Right atrium auricular region (tissue), 2 donors: ENCODE data around the gene GOLIM4. TPM values are rescaled to one million over a fixed set of nuclear protein-coding genes. Genes with fewer than 3 reads are reported as not detected.

ENCODE experiments used
- DNase-seq: peaks from one replicate; pipeline ENCODE4 v3.0.0-alpha.2; 2019; ENCODE audit warnings: low spot score
- H3K27ac ChIP-seq, 2 donors: fragments of 200-600 bp; sonication (generic); 1 replicate in 1 of 2; 2 replicates in 1 of 2; pipeline ENCODE4 v1.5.1; 2016 to 2019
- H3K27me3 ChIP-seq, 2 donors: fragments of 200-600 bp; sonication (generic); one replicate each; pipeline versions ENCODE4 v1.5.1 to v1.6.0; 2017 to 2019
- H3K36me3 ChIP-seq: fragments of 200-600 bp; sonication (generic); one replicate; pipeline ENCODE4 v1.5.1; 2016
- H3K4me1 ChIP-seq, 2 donors: fragments of 200-600 bp; sonication (generic); one replicate each; pipeline versions ENCODE4 v1.5.1 to v1.6.0; 2017 to 2019
- H3K4me3 ChIP-seq, 2 donors: fragments of 200-600 bp; sonication (generic); 1 replicate in 1 of 2; 2 replicates in 1 of 2; pipeline ENCODE4 v1.5.1; 2017 to 2019; ENCODE audit warnings: mild to moderate bottlenecking in 1 of 2, moderate library complexity in 1 of 2
- H3K9me3 ChIP-seq, 2 donors: fragments of 200-600 bp; sonication (generic); one replicate each; pipeline ENCODE4 v1.5.1; 2019
- total RNA-seq, 2 donors: library from RNA; depleted of rRNA; stranded (reverse); fragments of >200 nt; gene quantifications; one replicate each; pipeline ENCODE4 v1.1.0, GENCODE V29; 2016
- TF ChIP-seq, protein P1 (sequence below), 2 donors: fragments of 200-600 bp; sonication (generic); IDR thresholded peaks; one replicate each; pipeline ENCODE4 v1.5.1; 2019; ENCODE audit warnings: antibody characterized with exemption in 2 of 2

The GOLIM4 gene
- total RNA-seq, 2 donors from 2014 or later: 56.0 to 63.7 TPM

GRCh38 chr3:168117853-168118313 is 22.2 kb upstream of the GOLIM4 start:
- H3K9me3 ChIP-seq: no peaks in the 10 kb centered on the region
- no peaks in the 10 kb centered on the region for H3K36me3 ChIP-seq
- DNase-seq: no peak
- peaks cover 0 to 27% of the 10 kb centered on the region in 2 donors for H3K4me1 ChIP-seq
- TF ChIP-seq, protein P1, sequence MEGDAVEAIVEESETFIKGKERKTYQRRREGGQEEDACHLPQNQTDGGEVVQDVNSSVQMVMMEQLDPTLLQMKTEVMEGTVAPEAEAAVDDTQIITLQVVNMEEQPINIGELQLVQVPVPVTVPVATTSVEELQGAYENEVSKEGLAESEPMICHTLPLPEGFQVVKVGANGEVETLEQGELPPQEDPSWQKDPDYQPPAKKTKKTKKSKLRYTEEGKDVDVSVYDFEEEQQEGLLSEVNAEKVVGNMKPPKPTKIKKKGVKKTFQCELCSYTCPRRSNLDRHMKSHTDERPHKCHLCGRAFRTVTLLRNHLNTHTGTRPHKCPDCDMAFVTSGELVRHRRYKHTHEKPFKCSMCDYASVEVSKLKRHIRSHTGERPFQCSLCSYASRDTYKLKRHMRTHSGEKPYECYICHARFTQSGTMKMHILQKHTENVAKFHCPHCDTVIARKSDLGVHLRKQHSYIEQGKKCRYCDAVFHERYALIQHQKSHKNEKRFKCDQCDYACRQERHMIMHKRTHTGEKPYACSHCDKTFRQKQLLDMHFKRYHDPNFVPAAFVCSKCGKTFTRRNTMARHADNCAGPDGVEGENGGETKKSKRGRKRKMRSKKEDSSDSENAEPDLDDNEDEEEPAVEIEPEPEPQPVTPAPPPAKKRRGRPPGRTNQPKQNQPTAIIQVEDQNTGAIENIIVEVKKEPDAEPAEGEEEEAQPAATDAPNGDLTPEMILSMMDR (IDR thresholded peaks at IDR 0.05): no peak
- no peak overlapping the region for H3K4me3 ChIP-seq
- no peaks in the 10 kb centered on the region for H3K27me3 ChIP-seq
- peak overlapping the region in 1 of 2 donors; percentile 2 for H3K27ac ChIP-seq

- Histone ChIP-seq H3K36me3 (no peaks in the 10 kb centered on the region), H3K27ac (peak overlapping the region in 1 of 2 donors; percentile 2), H3K4me3 (no peak overlapping the region), H3K4me1 (peaks cover 0 to 27% of the 10 kb centered on the region in 2 donors), H3K9me3 (no peaks in the 10 kb centered on the region), H3K27me3 (no peaks in the 10 kb centered on the region)
- TF ChIP-seq, protein P1 (IDR thresholded peaks at IDR 0.05): no peak
- no peak for DNase-seq
These were observed 21.3 kb upstream of the GOLIM4 start for GRCh38 chr3:168117059-168117458.

DNA sequence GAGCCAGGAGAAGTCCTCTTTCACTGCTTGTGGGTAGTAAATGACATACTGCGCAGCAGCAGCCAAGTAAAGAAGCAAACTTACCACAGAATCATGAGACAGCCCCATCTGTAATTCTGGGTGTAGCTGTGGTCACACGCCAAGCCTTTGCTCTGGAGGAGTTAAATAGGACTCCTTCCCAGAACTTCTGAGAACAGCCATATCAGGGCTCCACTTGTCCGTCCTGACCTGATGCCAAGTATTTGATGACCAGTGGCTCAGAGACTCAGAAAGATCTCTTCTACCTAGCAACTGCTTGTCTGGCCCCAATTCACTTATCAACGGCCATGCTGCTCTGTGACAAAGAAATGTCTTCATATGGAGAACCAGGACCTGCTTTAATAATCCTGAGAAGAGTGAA is 20.6 kb upstream of the GOLIM4 start:
- TF ChIP-seq, protein P1 (IDR thresholded peaks at IDR 0.05): no peak
- Histone ChIP-seq H3K36me3 (no peaks in the 10 kb centered on the region), H3K27ac (peak overlapping the region in 1 of 2 donors; percentile 30), H3K9me3 (no peaks in the 10 kb centered on the region), H3K27me3 (no peaks in the 10 kb centered on the region), H3K4me3 (no peak overlapping the region), H3K4me1 (peaks cover 0 to 21% of the 10 kb centered on the region in 2 donors)
- peak; percentile 76 for DNase-seq

GRCh38 chr3:168113848-168114247 is 18.1 kb upstream of the GOLIM4 start:
- Histone ChIP-seq H3K27ac (no peak overlapping the region), H3K36me3 (no peaks in the 10 kb centered on the region), H3K4me1 (peaks cover 0 to 14% of the 10 kb centered on the region in 2 donors), H3K9me3 (no peaks in the 10 kb centered on the region), H3K27me3 (no peaks in the 10 kb centered on the region), H3K4me3 (no peak overlapping the region)
- TF ChIP-seq, protein P1 (IDR thresholded peaks at IDR 0.05): no peak
- DNase-seq: no peak

DNA sequence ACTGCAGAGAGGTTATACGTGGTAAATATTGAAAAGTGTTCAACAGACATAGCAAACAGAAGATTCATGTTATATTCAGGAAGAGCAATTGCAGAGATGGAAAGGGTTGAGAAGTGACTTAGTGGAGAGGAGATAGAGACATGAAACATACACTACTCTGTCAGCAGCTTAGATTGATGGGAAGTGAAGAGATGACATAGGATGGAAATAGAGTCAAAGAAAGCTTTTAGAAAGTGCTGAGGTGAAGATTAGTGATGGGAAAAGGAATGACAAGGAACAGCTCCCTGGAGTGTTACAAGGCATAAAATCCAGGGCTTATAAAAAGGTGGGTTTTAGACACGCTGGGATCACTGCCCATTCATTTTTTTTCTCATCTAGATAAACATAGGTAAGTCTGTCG is 17.2 kb upstream of the GOLIM4 start:
- TF ChIP-seq, protein P1 (IDR thresholded peaks at IDR 0.05): no peak
- Histone ChIP-seq H3K27me3 (no peaks in the 10 kb centered on the region), H3K4me1 (peaks cover 0 to 14% of the 10 kb centered on the region in 2 donors), H3K4me3 (no peak overlapping the region), H3K9me3 (no peaks in the 10 kb centered on the region), H3K36me3 (no peaks in the 10 kb centered on the region), H3K27ac (no peak overlapping the region)
- no peak for DNase-seq

- TF ChIP-seq, protein P1 (IDR thresholded peaks at IDR 0.05): no peak
- Histone ChIP-seq H3K27ac (no peak overlapping the region), H3K4me3 (no peak overlapping the region), H3K4me1 (no peaks in the 10 kb centered on the region), H3K27me3 (no peaks in the 10 kb centered on the region), H3K9me3 (no peaks in the 10 kb centered on the region), H3K36me3 (no peaks in the 10 kb centered on the region)
- no peak for DNase-seq
These were observed 8.6 kb upstream of the GOLIM4 start for GRCh38 chr3:168104361-168104760.
